B cell (primary cell): ENCODE measurements around the gene CFLAR. TPM values are rescaled to one million over a fixed set of nuclear protein-coding genes. Genes with fewer than 3 reads are reported as not detected.

Source experiments
- ATAC-seq: fragments of 200-7000 bp; cut with Tn5 transposase; one replicate; pipeline ENCODE4 v1.10.0; 2021; ENCODE audit warnings: low read depth, mild to moderate bottlenecking, moderate number of reproducible peaks, moderate library complexity
- CTCF ChIA-PET: fragments of 350-600 bp; sonication (Branson Sonifier 250); formaldehyde crosslinking; loops from one replicate; lab custom pipeline; 2021; ENCODE audit warnings: antibody characterized with exemption, inconsistent platforms; lab: Charles Lee
- POLR2A ChIA-PET: fragments of 350-600 bp; sonication (Branson Sonifier 250); formaldehyde crosslinking; loops from one replicate; lab custom pipeline; 2021; ENCODE audit warnings: antibody characterized with exemption; lab: Charles Lee
- DNase-seq: peaks from one replicate; pipeline ENCODE4 v3.0.0; 2013
- H2AFZ ChIP-seq: 2 replicates; pipeline ENCODE4 v1.6.1; 2012; ENCODE audit warnings: mild to moderate bottlenecking, low read depth, low read length; ENCODE audit not compliant: insufficient read depth, poor library complexity, severe bottlenecking
- H3K27ac ChIP-seq, 2 donors: 1 replicate in 1 of 2; 2 replicates in 1 of 2; pipeline ENCODE4 v1.5.1; 2012 to 2013; ENCODE audit warnings: low read length in 2 of 2, mild to moderate bottlenecking in 2 of 2, moderate library complexity in 1 of 2
- H3K27me3 ChIP-seq, 4 experiments: fragments of 200-600 bp in 1 of 4; sonication (generic) in 1 of 4; replicated peaks in 1 of 4; 1 replicate in 2 of 4; 2 replicates in 2 of 4; pipeline versions ENCODE4 v1.6.1 to v1.7.0; 2013 to 2016; ENCODE audit warnings: low read length in 3 of 4, mild to moderate bottlenecking in 2 of 4, mixed read lengths in 1 of 4, moderate library complexity in 1 of 4; ENCODE audit not compliant: insufficient read depth in 4 of 4, control insufficient read depth in 3 of 4; ENCODE audit errors: control extremely low read depth in 1 of 4
- H3K36me3 ChIP-seq, 2 experiments: replicated peaks in 1 of 2; 1 replicate in 1 of 2; 2 replicates in 1 of 2; pipeline versions ENCODE4 v1.6.1 to v1.7.1; 2013; ENCODE audit warnings: low read length in 1 of 2; ENCODE audit not compliant: insufficient read depth in 2 of 2, control insufficient read depth in 1 of 2; ENCODE audit errors: control extremely low read depth in 1 of 2, extremely low read depth in 1 of 2
- H3K4me1 ChIP-seq, 2 donors: fragments of 200-600 bp in 1 of 2; sonication (generic) in 1 of 2; 1 replicate in 1 of 2; 2 replicates in 1 of 2; pipeline versions ENCODE4 v1.5.1 to v1.6.1; 2013 to 2017; ENCODE audit warnings: low read length in 2 of 2; ENCODE audit not compliant: control insufficient read depth in 2 of 2, insufficient read depth in 2 of 2
- H3K4me2 ChIP-seq: replicated peaks from 2 replicates; pipeline ENCODE3; 2012; ENCODE audit warnings: mild to moderate bottlenecking, low read depth, low read length; ENCODE audit not compliant: poor library complexity, severe bottlenecking
- H3K4me3 ChIP-seq, 5 experiments: fragments of 200-600 bp in 1 of 5; sonication (generic) in 1 of 5; 1 replicate in 3 of 5; 2 replicates in 2 of 5; pipeline versions ENCODE4 v1.5.1 to v1.7.0; 2011 to 2016; ENCODE audit warnings: low read length in 4 of 5, mild to moderate bottlenecking in 4 of 5, low read depth in 2 of 5, control low read depth in 1 of 5, moderate library complexity in 1 of 5; ENCODE audit not compliant: insufficient read depth in 1 of 5; ENCODE audit errors: control extremely low read depth in 1 of 5, extremely low read depth in 1 of 5
- H3K79me2 ChIP-seq: fragments of 200-600 bp; sonication (generic); one replicate; pipeline ENCODE4 v1.6.0; 2016; ENCODE audit warnings: low read length; ENCODE audit not compliant: control insufficient read depth, insufficient read depth
- H3K9ac ChIP-seq: fragments of 200-600 bp; sonication (generic); 2 replicates; pipeline ENCODE4 v1.6.1; 2017; ENCODE audit warnings: mild to moderate bottlenecking, low read length, moderate library complexity
- H3K9me3 ChIP-seq, 3 donors: one replicate each; pipeline versions ENCODE4 v1.6.1 to v1.7.1; 2013; ENCODE audit warnings: low read length in 2 of 3; ENCODE audit not compliant: control insufficient read depth in 2 of 3, insufficient read depth in 1 of 3; ENCODE audit errors: control extremely low read depth in 1 of 3
- H4K20me1 ChIP-seq: 2 replicates; pipeline ENCODE4 v1.6.0; 2012; ENCODE audit warnings: mild to moderate bottlenecking, low read length; ENCODE audit not compliant: insufficient read depth, control insufficient read depth, poor library complexity, severe bottlenecking
- H3K27ac Mint-ChIP-seq: one replicate; pipeline ENCODE4 v1.8.0; 2021; ENCODE audit warnings: mixed read lengths
- H3K27me3 Mint-ChIP-seq: one replicate; pipeline ENCODE4 v1.8.0; 2021; ENCODE audit warnings: mixed read lengths
- H3K4me1 Mint-ChIP-seq: one replicate; pipeline ENCODE4 v1.8.0; 2021; ENCODE audit warnings: mixed read lengths
- H3K4me3 Mint-ChIP-seq: one replicate; pipeline ENCODE4 v1.8.0; 2021; ENCODE audit warnings: mixed read lengths
- H3K9me3 Mint-ChIP-seq: one replicate; pipeline ENCODE4 v1.8.0; 2022; ENCODE audit warnings: mixed read lengths; ENCODE audit not compliant: insufficient read depth
- CTCF ChIP-seq: fragments of 200-600 bp; IDR thresholded peaks from one replicate; pipeline ENCODE4 v1.8.0; 2022; ENCODE audit warnings: antibody characterized with exemption, mild to moderate bottlenecking
- EZH2 ChIP-seq: IDR thresholded peaks from 2 replicates; pipeline ENCODE4 v1.6.1; 2012; ENCODE audit warnings: borderline replicate concordance, low read depth, mild to moderate bottlenecking, moderate library complexity, low read length; ENCODE audit not compliant: insufficient read depth, poor library complexity, severe bottlenecking
- WGBS: methylation state at CpG from one replicate; pipeline ENCODE4 v1.1.5; 2013; ENCODE audit warnings: missing lambda C conversion rate; ENCODE audit not compliant: insufficient coverage; 5-methylcytosine and 5-hydroxymethylcytosine counted together
- intact Hi-C: fragments of 100-400 bp; cut with micrococcal nuclease; formaldehyde crosslinking; loops from one replicate; pipeline ENCODE4 v1.10.0; 2022
- polyA plus RNA-seq: library from polyadenylated mRNA; depleted of rRNA; stranded (reverse); fragments of >200 nt; gene quantifications from 2 replicates; pipeline ENCODE4 v1.2.3, GENCODE V29; 2012
- total RNA-seq, 2 donors: library from RNA; stranded (reverse); fragments of 120-200 nt in 1 of 2; gene quantifications; 1 replicate in 1 of 2; 2 replicates in 1 of 2; pipeline versions ENCODE4 v1.2.3 to v1.2.4, GENCODE V29; 2013 to 2022

The CFLAR gene
- total and polyA plus RNA-seq, 2 donors (not counting 1 experiment from before 2014, with no cell fraction given), result 58.4 to 216 TPM

- Mint-ChIP-seq H3K4me3 (no peak overlapping the region), H3K4me1 (no peaks in the 10 kb centered on the region), H3K9me3 (no peaks in the 10 kb centered on the region), H3K27ac (no peak overlapping the region), H3K27me3 (no peaks in the 10 kb centered on the region)
- ChIA-PET CTCF (interaction anchor here (0.6 to 1.6 kb wide), 3 partner anchors 11 to 65 kb away, joined by 4 read pairs; no protein-coding TSS in a partner anchor), POLR2A (no interaction called here)
- no peaks in the 10 kb centered on the region for H3K79me2 ChIP-seq
- no peaks in the 10 kb centered on the region for H3K4me1 ChIP-seq
- WGBS, result 80% methylated on average over 4 of the region's 5 CpGs
- intact Hi-C loops, result no loop called here
- no peak overlapping the region for H3K9ac ChIP-seq
- no peak for DNase-seq
- no peak overlapping the region for H3K4me3 ChIP-seq
- TF ChIP-seq CTCF (no peak), EZH2 (no peak)
- peaks cover 2 to 5% of the 10 kb centered on the region in 2 experiments for H3K36me3 ChIP-seq
- no peak overlapping the region for H2AFZ ChIP-seq
- no peak overlapping the region for H3K4me2 ChIP-seq
- no peak overlapping the region for H3K27ac ChIP-seq
- no peaks in the 10 kb centered on the region for H3K27me3 ChIP-seq
- no peak for ATAC-seq
- no peaks in the 10 kb centered on the region for H3K9me3 ChIP-seq
- H4K20me1 ChIP-seq, result no peaks in the 10 kb centered on the region
These were observed 22.4 kb upstream of the CFLAR start for GRCh38 chr2:201093573-201093972.

- Histone ChIP-seq H3K4me1 (no peaks in the 10 kb centered on the region), H3K4me2 (no peak overlapping the region), H3K4me3 (no peak overlapping the region), H3K36me3 (peaks cover 0 to 2% of the 10 kb centered on the region in 2 experiments), H3K27me3 (no peaks in the 10 kb centered on the region), H3K9me3 (no peaks in the 10 kb centered on the region), H3K79me2 (no peaks in the 10 kb centered on the region), H3K9ac (no peak overlapping the region), H4K20me1 (no peaks in the 10 kb centered on the region), H3K27ac (no peak overlapping the region), H2AFZ (no peak overlapping the region)
- Mint-ChIP-seq H3K27ac (no peak overlapping the region), H3K27me3 (no peaks in the 10 kb centered on the region), H3K9me3 (no peaks in the 10 kb centered on the region), H3K4me1 (peaks cover 4% of the 10 kb centered on the region), H3K4me3 (no peak overlapping the region)
- intact Hi-C loops, result no loop called here
- ChIA-PET CTCF (interaction anchor here (0.6 to 1.5 kb wide), 2 partner anchors 13 to 15 kb away, joined by 3 read pairs; partner anchors contain the start of gene CFLAR), POLR2A (interaction anchor here (0.6 kb wide), 1 partner anchor 336 kb away, joined by 3 read pairs; no protein-coding TSS in a partner anchor)
- WGBS, result 93% methylated on average over 3 of the region's 3 CpGs
- ATAC-seq (no peak), DNase-seq (no peak)
- no peak for TF ChIP-seq CTCF
These were observed 15.5 kb upstream of the CFLAR start for GRCh38 chr2:201100497-201100896.
